K562 (cell line): ENCODE results near the gene GATAD2B. TPM values are rescaled to one million over a fixed set of nuclear protein-coding genes. Genes with fewer than 3 reads are reported as not detected.

Experiments used
- ARID1B ChIP-seq: fragments of 450-650 bp; IDR thresholded peaks from 2 replicates; pipeline ENCODE4 v1.6.1; 2016; ENCODE audit warnings: antibody characterized with exemption, mild to moderate bottlenecking, inconsistent platforms
- BMI1 ChIP-seq: fragments of 150-350 bp; IDR thresholded peaks from 2 replicates; pipeline ENCODE4 v1.6.1; 2014; ENCODE audit warnings: low read length
- KLF13 ChIP-seq: fragments of 450-650 bp; IDR thresholded peaks from 2 replicates; pipeline ENCODE4 v1.6.1; 2016; ENCODE audit warnings: missing genetic modification characterization, low read depth, mild to moderate bottlenecking, missing compliant biosample characterization, moderate library complexity, borderline replicate concordance
- LEF1 ChIP-seq: fragments of 450-650 bp; IDR thresholded peaks from 2 replicates; pipeline ENCODE4 v1.6.1; 2016; ENCODE audit warnings: mild to moderate bottlenecking
- MAFG ChIP-seq: fragments of 450-650 bp; conservative IDR thresholded peaks from 2 replicates; pipeline ENCODE4 v1.6.1; 2016; ENCODE audit warnings: missing genetic modification characterization, missing compliant biosample characterization
- RBM14 ChIP-seq: fragments of 200-400 bp; formaldehyde crosslinking; IDR thresholded peaks from 2 replicates; pipeline ENCODE4 v1.6.1; 2018; ENCODE audit warnings: low read depth, mild to moderate bottlenecking, low read length, moderate library complexity, borderline replicate concordance; ENCODE audit not compliant: insufficient read depth
- ZNF146 ChIP-seq: IDR thresholded peaks from one replicate; pipeline ENCODE4 v1.6.1; 2018; ENCODE audit warnings: missing compliant biosample characterization; ENCODE audit not compliant: unreplicated experiment
- ZNF23 ChIP-seq: fragments of 250-450 bp; sonication (Bioruptor Pico); IDR thresholded peaks from 2 replicates; pipeline ENCODE4 v1.4.0; 2020; ENCODE audit warnings: mild to moderate bottlenecking
- ZNF707 ChIP-seq: fragments of 250-450 bp; sonication (Bioruptor Pico); conservative IDR thresholded peaks from 2 replicates; pipeline ENCODE4 v1.8.0; 2022; ENCODE audit warnings: inconsistent platforms, mild to moderate bottlenecking, moderate library complexity
- ZNF75A ChIP-seq: fragments of 450-650 bp; formaldehyde crosslinking; IDR thresholded peaks from 2 replicates; pipeline ENCODE4 v1.4.0; 2020; ENCODE audit warnings: mild to moderate bottlenecking
- polyA plus RNA-seq, 8 experiments: library from polyadenylated mRNA; depleted of rRNA in 4 of 8; stranded (reverse) in 5 of 8; unstranded in 3 of 8; fragments of >200 nt; fragmentation: Nextera tagmentation in 2 of 8; fragmentation: Illumina TruSeq in 1 of 8; extraction: Ambion mirVana in 2 of 8; extraction: Trizol in 1 of 8; gene quantifications; 2 replicates each; pipeline versions ENCODE4 v1.2.1 to v1.2.3, GENCODE V29; 2011 to 2014; ENCODE audit warnings: inconsistent platforms in 1 of 8, missing spikeins in 1 of 8
- total RNA-seq, 7 experiments: library from RNA; depleted of rRNA in 6 of 7; stranded (reverse); fragments of >200 nt in 6 of 7; fragmentation: Illumina TruSeq in 2 of 7; extraction: Trizol in 2 of 7; gene quantifications; 2 replicates each; pipeline versions ENCODE4 v1.2.1 to v1.2.3, GENCODE V29; 2011 to 2021; ENCODE audit warnings: low replicate concordance in 1 of 7
- TF ChIP-seq, protein P1 (sequence below): fragments of 450-650 bp; IDR thresholded peaks from 2 replicates; pipeline ENCODE4 v1.6.1; 2016; ENCODE audit warnings: low read depth, mild to moderate bottlenecking, moderate library complexity
- TF ChIP-seq, protein P2 (sequence below): fragments of 250-450 bp; sonication (Bioruptor Pico); IDR thresholded peaks from 2 replicates; pipeline ENCODE4 v1.5.0; 2021; ENCODE audit warnings: mild to moderate bottlenecking, borderline replicate concordance
- TF ChIP-seq, protein P3 (sequence below), 3 experiments: fragments of 200-800 bp in 1 of 3; fragments of 250-450 bp in 1 of 3; fragments of 450-650 bp in 1 of 3; sonication (Bioruptor Pico) in 1 of 3; sonication (Bioruptor generic) in 1 of 3; formaldehyde crosslinking in 1 of 3; IDR thresholded peaks; 2 replicates each; pipeline versions ENCODE4 v1.6.1 to v1.8.0; 2016 to 2022; ENCODE audit warnings: mild to moderate bottlenecking in 2 of 3, missing genetic modification characterization in 2 of 3, missing compliant biosample characterization in 1 of 3, moderate library complexity in 1 of 3
- TF ChIP-seq, protein P4 (sequence below), 2 experiments: IDR thresholded peaks; 2 replicates each; pipeline ENCODE4 v1.6.1; 2012; ENCODE audit warnings: improper control_type of control experiment in 2 of 2, low read depth in 2 of 2, low read length in 2 of 2, borderline replicate concordance in 1 of 2
- TF ChIP-seq, protein P5 (sequence below): fragments of 450-650 bp; IDR thresholded peaks from 2 replicates; pipeline ENCODE4 v1.6.1; 2016; ENCODE audit warnings: antibody characterized with exemption

Gene GATAD2B
- total and polyA plus RNA-seq, 9 of the 15 experiments (the other 6 are each of a cell fraction or from before 2014, with no cell fraction given): 1.5 to 40.2 (median 4.9) TPM

DNA sequence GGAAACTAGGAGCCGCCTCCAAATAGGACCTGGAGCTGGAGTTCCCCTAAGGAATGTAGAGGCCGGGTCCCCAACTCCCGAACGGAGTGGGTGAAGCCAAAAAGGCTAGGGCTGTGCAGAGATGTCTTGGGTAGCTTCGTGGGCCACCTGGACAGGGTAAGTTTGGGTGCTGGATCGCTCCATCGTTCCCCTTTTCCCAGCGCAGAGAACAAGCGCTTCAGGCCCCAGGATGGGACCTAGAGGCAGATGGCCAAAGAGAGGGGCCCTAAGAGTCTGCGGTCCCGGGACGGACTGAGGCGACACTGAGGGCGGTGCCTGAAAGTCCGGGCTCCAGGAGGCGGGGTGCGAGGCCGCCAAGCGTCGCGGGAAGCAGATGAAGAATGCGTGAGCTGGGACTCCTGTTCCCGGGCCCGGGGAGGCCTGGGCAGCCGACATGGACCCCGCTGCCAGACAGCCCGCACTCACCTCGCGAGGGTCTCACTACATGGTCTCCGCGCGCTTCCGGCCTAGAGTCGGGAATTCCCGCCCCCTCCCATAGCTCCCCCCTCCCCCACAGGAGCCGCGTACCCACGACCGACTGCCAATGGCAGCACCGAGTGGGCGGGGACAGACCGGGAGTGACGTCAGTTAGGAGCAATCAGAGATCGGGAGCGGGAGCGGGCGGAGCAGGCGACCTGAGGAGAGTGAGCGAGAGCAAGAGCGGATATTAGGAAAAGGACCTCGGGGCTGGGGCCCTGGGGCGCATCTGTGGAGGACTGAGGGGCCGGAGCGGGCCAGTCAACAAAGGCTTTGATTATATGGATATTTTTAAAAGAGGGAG is 40.5 kb upstream of the GATAD2B start, which contains the start of gene SLC39A1 (continued):
- TF ChIP-seq RBM14 (no peak), ARID1B (no peak), ZNF146 (no peak), MAFG (no peak), ZNF707 (CRISPR knock-in tag) (no peak), LEF1 (no peak), ZNF75A (no peak), KLF13 (no peak), ZNF23 (CRISPR knock-in tag) (no peak), BMI1 (no peak)
- TF ChIP-seq, protein P1, sequence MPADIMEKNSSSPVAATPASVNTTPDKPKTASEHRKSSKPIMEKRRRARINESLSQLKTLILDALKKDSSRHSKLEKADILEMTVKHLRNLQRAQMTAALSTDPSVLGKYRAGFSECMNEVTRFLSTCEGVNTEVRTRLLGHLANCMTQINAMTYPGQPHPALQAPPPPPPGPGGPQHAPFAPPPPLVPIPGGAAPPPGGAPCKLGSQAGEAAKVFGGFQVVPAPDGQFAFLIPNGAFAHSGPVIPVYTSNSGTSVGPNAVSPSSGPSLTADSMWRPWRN: no peak
- TF ChIP-seq, protein P2, sequence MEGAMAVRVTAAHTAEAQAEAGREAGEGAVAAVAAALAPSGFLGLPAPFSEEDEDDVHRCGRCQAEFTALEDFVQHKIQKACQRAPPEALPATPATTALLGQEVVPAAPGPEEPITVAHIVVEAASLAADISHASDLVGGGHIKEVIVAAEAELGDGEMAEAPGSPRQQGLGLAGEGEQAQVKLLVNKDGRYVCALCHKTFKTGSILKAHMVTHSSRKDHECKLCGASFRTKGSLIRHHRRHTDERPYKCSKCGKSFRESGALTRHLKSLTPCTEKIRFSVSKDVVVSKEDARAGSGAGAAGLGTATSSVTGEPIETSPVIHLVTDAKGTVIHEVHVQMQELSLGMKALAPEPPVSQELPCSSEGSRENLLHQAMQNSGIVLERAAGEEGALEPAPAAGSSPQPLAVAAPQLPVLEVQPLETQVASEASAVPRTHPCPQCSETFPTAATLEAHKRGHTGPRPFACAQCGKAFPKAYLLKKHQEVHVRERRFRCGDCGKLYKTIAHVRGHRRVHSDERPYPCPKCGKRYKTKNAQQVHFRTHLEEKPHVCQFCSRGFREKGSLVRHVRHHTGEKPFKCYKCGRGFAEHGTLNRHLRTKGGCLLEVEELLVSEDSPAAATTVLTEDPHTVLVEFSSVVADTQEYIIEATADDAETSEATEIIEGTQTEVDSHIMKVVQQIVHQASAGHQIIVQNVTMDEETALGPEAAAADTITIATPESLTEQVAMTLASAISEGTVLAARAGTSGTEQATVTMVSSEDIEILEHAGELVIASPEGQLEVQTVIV (CRISPR knock-in tag): no peak
- TF ChIP-seq, protein P3, sequence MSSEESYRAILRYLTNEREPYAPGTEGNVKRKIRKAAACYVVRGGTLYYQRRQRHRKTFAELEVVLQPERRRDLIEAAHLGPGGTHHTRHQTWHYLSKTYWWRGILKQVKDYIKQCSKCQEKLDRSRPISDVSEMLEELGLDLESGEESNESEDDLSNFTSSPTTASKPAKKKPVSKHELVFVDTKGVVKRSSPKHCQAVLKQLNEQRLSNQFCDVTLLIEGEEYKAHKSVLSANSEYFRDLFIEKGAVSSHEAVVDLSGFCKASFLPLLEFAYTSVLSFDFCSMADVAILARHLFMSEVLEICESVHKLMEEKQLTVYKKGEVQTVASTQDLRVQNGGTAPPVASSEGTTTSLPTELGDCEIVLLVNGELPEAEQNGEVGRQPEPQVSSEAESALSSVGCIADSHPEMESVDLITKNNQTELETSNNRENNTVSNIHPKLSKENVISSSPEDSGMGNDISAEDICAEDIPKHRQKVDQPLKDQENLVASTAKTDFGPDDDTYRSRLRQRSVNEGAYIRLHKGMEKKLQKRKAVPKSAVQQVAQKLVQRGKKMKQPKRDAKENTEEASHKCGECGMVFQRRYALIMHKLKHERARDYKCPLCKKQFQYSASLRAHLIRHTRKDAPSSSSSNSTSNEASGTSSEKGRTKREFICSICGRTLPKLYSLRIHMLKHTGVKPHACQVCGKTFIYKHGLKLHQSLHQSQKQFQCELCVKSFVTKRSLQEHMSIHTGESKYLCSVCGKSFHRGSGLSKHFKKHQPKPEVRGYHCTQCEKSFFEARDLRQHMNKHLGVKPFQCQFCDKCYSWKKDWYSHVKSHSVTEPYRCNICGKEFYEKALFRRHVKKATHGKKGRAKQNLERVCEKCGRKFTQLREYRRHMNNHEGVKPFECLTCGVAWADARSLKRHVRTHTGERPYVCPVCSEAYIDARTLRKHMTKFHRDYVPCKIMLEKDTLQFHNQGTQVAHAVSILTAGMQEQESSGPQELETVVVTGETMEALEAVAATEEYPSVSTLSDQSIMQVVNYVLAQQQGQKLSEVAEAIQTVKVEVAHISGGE (CRISPR knock-in tag; IDR thresholded peaks at IDR 0.05): 0 out of 6 replicates have a peak, but pooled peaks of 1 of the 3 experiments have one; percentile 60
- TF ChIP-seq, protein P4, sequence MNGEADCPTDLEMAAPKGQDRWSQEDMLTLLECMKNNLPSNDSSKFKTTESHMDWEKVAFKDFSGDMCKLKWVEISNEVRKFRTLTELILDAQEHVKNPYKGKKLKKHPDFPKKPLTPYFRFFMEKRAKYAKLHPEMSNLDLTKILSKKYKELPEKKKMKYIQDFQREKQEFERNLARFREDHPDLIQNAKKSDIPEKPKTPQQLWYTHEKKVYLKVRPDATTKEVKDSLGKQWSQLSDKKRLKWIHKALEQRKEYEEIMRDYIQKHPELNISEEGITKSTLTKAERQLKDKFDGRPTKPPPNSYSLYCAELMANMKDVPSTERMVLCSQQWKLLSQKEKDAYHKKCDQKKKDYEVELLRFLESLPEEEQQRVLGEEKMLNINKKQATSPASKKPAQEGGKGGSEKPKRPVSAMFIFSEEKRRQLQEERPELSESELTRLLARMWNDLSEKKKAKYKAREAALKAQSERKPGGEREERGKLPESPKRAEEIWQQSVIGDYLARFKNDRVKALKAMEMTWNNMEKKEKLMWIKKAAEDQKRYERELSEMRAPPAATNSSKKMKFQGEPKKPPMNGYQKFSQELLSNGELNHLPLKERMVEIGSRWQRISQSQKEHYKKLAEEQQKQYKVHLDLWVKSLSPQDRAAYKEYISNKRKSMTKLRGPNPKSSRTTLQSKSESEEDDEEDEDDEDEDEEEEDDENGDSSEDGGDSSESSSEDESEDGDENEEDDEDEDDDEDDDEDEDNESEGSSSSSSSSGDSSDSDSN (IDR thresholded peaks at IDR 0.05; ENCODE audit: borderline replicate concordance in 1 of 2, low read depth in 2 of 2, low read length in 2 of 2): peak in 1 of 2 experiments; percentile 35; a peak in 1 of 4 replicates
- TF ChIP-seq, protein P5, sequence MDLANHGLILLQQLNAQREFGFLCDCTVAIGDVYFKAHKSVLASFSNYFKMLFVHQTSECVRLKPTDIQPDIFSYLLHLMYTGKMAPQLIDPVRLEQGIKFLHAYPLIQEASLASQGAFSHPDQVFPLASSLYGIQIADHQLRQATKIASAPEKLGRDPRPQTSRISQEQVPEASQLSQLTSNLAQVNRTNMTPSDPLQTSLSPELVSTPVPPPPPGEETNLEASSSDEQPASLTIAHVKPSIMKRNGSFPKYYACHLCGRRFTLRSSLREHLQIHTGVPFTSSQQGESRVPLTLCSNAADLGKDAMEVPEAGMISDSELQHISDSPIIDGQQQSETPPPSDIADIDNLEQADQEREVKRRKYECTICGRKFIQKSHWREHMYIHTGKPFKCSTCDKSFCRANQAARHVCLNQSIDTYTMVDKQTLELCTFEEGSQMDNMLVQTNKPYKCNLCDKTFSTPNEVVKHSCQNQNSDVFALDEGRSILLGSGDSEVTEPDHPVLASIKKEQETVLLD: no peak
